Liver (tissue), 3 donors: ENCODE results near the gene SLF1.

ENCODE experiments used
- HNF4G ChIP-seq: IDR thresholded peaks from 2 replicates; pipeline ENCODE4 v1.6.1; 2016; ENCODE audit warnings: antibody characterized with exemption
- MAX ChIP-seq: IDR thresholded peaks from 2 replicates; pipeline ENCODE4 v1.6.1; 2016; ENCODE audit warnings: antibody characterized with exemption
- RAD21 ChIP-seq, 2 donors: IDR thresholded peaks; 2 replicates each; pipeline ENCODE4 v1.6.1; 2016; ENCODE audit warnings: antibody characterized with exemption in 2 of 2, mild to moderate bottlenecking in 2 of 2
- REST ChIP-seq: IDR thresholded peaks from 2 replicates; pipeline ENCODE4 v1.6.1; 2016; ENCODE audit warnings: antibody characterized with exemption, mild to moderate bottlenecking
- SP1 ChIP-seq: IDR thresholded peaks from 2 replicates; pipeline ENCODE4 v1.6.1; 2018; ENCODE audit warnings: antibody characterized with exemption, mild to moderate bottlenecking
- TAF1 ChIP-seq: conservative IDR thresholded peaks from 2 replicates; pipeline ENCODE4 v1.6.1; 2016; ENCODE audit warnings: antibody characterized with exemption, mild to moderate bottlenecking
- YY1 ChIP-seq: IDR thresholded peaks from 2 replicates; pipeline ENCODE4 v1.6.1; 2016; ENCODE audit warnings: antibody characterized with exemption, mild to moderate bottlenecking
- ZBTB33 ChIP-seq: IDR thresholded peaks from 2 replicates; pipeline ENCODE4 v1.6.1; 2016; ENCODE audit warnings: antibody characterized with exemption
- TF ChIP-seq, protein P1 (sequence below): fragments of 150-350 bp; IDR thresholded peaks from 2 replicates; pipeline ENCODE4 v1.5.1; 2017; ENCODE audit warnings: improper control_type of control experiment, low read depth, low read length; ENCODE audit not compliant: missing input control
- donor health status: healthy.
- donor health status: healthy.

- TF ChIP-seq, protein P1, sequence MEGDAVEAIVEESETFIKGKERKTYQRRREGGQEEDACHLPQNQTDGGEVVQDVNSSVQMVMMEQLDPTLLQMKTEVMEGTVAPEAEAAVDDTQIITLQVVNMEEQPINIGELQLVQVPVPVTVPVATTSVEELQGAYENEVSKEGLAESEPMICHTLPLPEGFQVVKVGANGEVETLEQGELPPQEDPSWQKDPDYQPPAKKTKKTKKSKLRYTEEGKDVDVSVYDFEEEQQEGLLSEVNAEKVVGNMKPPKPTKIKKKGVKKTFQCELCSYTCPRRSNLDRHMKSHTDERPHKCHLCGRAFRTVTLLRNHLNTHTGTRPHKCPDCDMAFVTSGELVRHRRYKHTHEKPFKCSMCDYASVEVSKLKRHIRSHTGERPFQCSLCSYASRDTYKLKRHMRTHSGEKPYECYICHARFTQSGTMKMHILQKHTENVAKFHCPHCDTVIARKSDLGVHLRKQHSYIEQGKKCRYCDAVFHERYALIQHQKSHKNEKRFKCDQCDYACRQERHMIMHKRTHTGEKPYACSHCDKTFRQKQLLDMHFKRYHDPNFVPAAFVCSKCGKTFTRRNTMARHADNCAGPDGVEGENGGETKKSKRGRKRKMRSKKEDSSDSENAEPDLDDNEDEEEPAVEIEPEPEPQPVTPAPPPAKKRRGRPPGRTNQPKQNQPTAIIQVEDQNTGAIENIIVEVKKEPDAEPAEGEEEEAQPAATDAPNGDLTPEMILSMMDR, result no peak
- TF ChIP-seq MAX (no peak), REST (no peak), ZBTB33 (no peak), TAF1 (no peak), SP1 (no peak), HNF4G (no peak), YY1 (no peak), RAD21 (IDR thresholded peaks at IDR 0.05) (no peak)
These were observed 8.7 kb downstream of the SLF1 start for GRCh38 chr5:94627191-94627590.
